Caco-2 (cell line): Measurements from ENCODE around the gene GABRB1. TPM values are rescaled to one million over a fixed set of nuclear protein-coding genes. Genes with fewer than 3 reads are reported as not detected.

ENCODE experiments used
- BruUV-seq: library from RNA; stranded (reverse); fragments of 400-500 nt; replicated peaks from 2 replicates; lab custom pipeline; 2021; lab: Mats Ljungman, UMichigan
- CTCF ChIA-PET: fragments of 300-600 bp; sonication (Branson Sonifier 250); formaldehyde crosslinking; loops from one replicate; lab custom pipeline; 2022; ENCODE audit warnings: antibody characterized with exemption; lab: Charles Lee
- POLR2A ChIA-PET: fragments of 300-600 bp; sonication (Branson Sonifier 250); formaldehyde crosslinking; loops from one replicate; lab custom pipeline; 2022; ENCODE audit warnings: antibody characterized with exemption; lab: Charles Lee
- DNase-seq, 2 experiments: peaks; one replicate each; pipeline versions ENCODE4 v3.0.0 to v3.0.0-alpha.2; 2020 to 2022
- H3K27me3 ChIP-seq: replicated peaks from 2 replicates; pipeline ENCODE4 v1.6.0; 2011; ENCODE audit warnings: low read length; ENCODE audit not compliant: control insufficient read depth, insufficient read depth
- H3K36me3 ChIP-seq: 2 replicates; pipeline ENCODE4 v1.5.1; 2011; ENCODE audit warnings: low read length; ENCODE audit not compliant: control insufficient read depth, insufficient read depth
- H3K4me1 ChIP-seq: fragments of 250-450 bp; sonication (Bioruptor Pico); 2 replicates; pipeline ENCODE4 v1.5.1; 2020; ENCODE audit warnings: mild to moderate bottlenecking
- H3K4me3 ChIP-seq: 2 replicates; pipeline ENCODE4 v1.5.1; 2011; ENCODE audit warnings: low read depth, mild to moderate bottlenecking, control low read depth, low read length
- H3K9me3 ChIP-seq: fragments of 250-450 bp; sonication (Bioruptor Pico); 2 replicates; pipeline ENCODE4 v1.5.1; 2020; ENCODE audit warnings: mild to moderate bottlenecking, moderate library complexity
- H3K27ac Mint-ChIP-seq: one replicate; pipeline ENCODE4 v1.8.0; 2022; ENCODE audit warnings: mixed read lengths; ENCODE audit not compliant: unreplicated experiment
- H3K27me3 Mint-ChIP-seq: one replicate; pipeline ENCODE4 v1.8.0; 2022; ENCODE audit warnings: mixed read lengths; ENCODE audit not compliant: insufficient read depth, unreplicated experiment
- H3K36me3 Mint-ChIP-seq: one replicate; pipeline ENCODE4 v1.8.0; 2022; ENCODE audit warnings: mild to moderate bottlenecking, mixed read lengths; ENCODE audit not compliant: insufficient read depth, unreplicated experiment
- H3K4me1 Mint-ChIP-seq: one replicate; pipeline ENCODE4 v1.8.0; 2022; ENCODE audit warnings: low read depth, mixed read lengths; ENCODE audit not compliant: unreplicated experiment
- H3K4me3 Mint-ChIP-seq: one replicate; pipeline ENCODE4 v1.8.0; 2022; ENCODE audit warnings: mild to moderate bottlenecking, moderate library complexity, mixed read lengths; ENCODE audit not compliant: unreplicated experiment
- H3K9me3 Mint-ChIP-seq: one replicate; pipeline ENCODE4 v1.8.0; 2022; ENCODE audit warnings: mixed read lengths; ENCODE audit not compliant: unreplicated experiment
- intact Hi-C: fragments of 100-400 bp; cut with micrococcal nuclease; formaldehyde crosslinking; loops from one replicate; pipeline ENCODE4 v1.10.0; 2022; ENCODE audit not compliant: unreplicated experiment
- total RNA-seq: library from RNA; stranded (reverse); gene quantifications from 2 replicates; pipeline ENCODE4 v1.2.3, GENCODE V29; 2022
- TF ChIP-seq, protein P1 (sequence below), 2 experiments: fragments of 200-600 bp in 1 of 2; IDR thresholded peaks; 1 replicate in 1 of 2; 2 replicates in 1 of 2; pipeline versions ENCODE4 v1.5.1 to v1.8.0; 2011 to 2022; ENCODE audit warnings: antibody characterized with exemption in 1 of 2, control low read depth in 1 of 2, inconsistent platforms in 1 of 2, low read depth in 1 of 2, low read length in 1 of 2, mild to moderate bottlenecking in 1 of 2, moderate library complexity in 1 of 2; ENCODE audit not compliant: insufficient read depth in 1 of 2, severe bottlenecking in 1 of 2, unreplicated experiment in 1 of 2

Gene GABRB1
- total RNA-seq, 1 experiment from 2014 or later = 10.3 TPM

- no peaks in the 10 kb centered on the region for H3K27me3 ChIP-seq
- H3K4me3 ChIP-seq = no peak overlapping the region
- ChIA-PET POLR2A (no interaction called here), CTCF (no interaction called here)
- no TSS peak for BruUV-seq
- H3K27me3 Mint-ChIP-seq = no peaks in the 10 kb centered on the region
- no peaks in the 10 kb centered on the region for H3K36me3 Mint-ChIP-seq
- no peaks in the 10 kb centered on the region for H3K9me3 ChIP-seq
- H3K36me3 ChIP-seq = no peaks in the 10 kb centered on the region
- H3K9me3 Mint-ChIP-seq = no peaks in the 10 kb centered on the region
- H3K27ac Mint-ChIP-seq = no peak overlapping the region
- TF ChIP-seq, protein P1, sequence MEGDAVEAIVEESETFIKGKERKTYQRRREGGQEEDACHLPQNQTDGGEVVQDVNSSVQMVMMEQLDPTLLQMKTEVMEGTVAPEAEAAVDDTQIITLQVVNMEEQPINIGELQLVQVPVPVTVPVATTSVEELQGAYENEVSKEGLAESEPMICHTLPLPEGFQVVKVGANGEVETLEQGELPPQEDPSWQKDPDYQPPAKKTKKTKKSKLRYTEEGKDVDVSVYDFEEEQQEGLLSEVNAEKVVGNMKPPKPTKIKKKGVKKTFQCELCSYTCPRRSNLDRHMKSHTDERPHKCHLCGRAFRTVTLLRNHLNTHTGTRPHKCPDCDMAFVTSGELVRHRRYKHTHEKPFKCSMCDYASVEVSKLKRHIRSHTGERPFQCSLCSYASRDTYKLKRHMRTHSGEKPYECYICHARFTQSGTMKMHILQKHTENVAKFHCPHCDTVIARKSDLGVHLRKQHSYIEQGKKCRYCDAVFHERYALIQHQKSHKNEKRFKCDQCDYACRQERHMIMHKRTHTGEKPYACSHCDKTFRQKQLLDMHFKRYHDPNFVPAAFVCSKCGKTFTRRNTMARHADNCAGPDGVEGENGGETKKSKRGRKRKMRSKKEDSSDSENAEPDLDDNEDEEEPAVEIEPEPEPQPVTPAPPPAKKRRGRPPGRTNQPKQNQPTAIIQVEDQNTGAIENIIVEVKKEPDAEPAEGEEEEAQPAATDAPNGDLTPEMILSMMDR (IDR thresholded peaks at IDR 0.05; ENCODE audit: insufficient read depth in 1 of 2, low read depth in 1 of 2, low read length in 1 of 2, severe bottlenecking in 1 of 2, unreplicated experiment in 1 of 2) = no peak
- no peak for DNase-seq
- no peak overlapping the region for H3K4me3 Mint-ChIP-seq
- peaks cover 19% of the 10 kb centered on the region for H3K4me1 Mint-ChIP-seq
- H3K4me1 ChIP-seq = peaks cover 19% of the 10 kb centered on the region
- intact Hi-C loops = no loop called here
These were observed 156.2 kb downstream of the GABRB1 start for GRCh38 chr4:47187608-47188007.

- Histone ChIP-seq H3K36me3 (no peaks in the 10 kb centered on the region), H3K4me1 (peaks cover 24% of the 10 kb centered on the region), H3K4me3 (no peak overlapping the region), H3K9me3 (no peaks in the 10 kb centered on the region), H3K27me3 (no peaks in the 10 kb centered on the region)
- Mint-ChIP-seq H3K36me3 (no peaks in the 10 kb centered on the region), H3K4me1 (peaks cover 19% of the 10 kb centered on the region), H3K27me3 (no peaks in the 10 kb centered on the region), H3K4me3 (no peak overlapping the region), H3K27ac (no peak overlapping the region), H3K9me3 (no peaks in the 10 kb centered on the region)
- ChIA-PET POLR2A (no interaction called here), CTCF (no interaction called here)
- no TSS peak for BruUV-seq
- no peak for DNase-seq
- intact Hi-C loops = no loop called here
- TF ChIP-seq, protein P1 (IDR thresholded peaks at IDR 0.05; ENCODE audit: insufficient read depth in 1 of 2, low read depth in 1 of 2, low read length in 1 of 2, severe bottlenecking in 1 of 2, unreplicated experiment in 1 of 2) = no peak
These were observed 161.8 kb downstream of the GABRB1 start for GRCh38 chr4:47193179-47193578.

DNA sequence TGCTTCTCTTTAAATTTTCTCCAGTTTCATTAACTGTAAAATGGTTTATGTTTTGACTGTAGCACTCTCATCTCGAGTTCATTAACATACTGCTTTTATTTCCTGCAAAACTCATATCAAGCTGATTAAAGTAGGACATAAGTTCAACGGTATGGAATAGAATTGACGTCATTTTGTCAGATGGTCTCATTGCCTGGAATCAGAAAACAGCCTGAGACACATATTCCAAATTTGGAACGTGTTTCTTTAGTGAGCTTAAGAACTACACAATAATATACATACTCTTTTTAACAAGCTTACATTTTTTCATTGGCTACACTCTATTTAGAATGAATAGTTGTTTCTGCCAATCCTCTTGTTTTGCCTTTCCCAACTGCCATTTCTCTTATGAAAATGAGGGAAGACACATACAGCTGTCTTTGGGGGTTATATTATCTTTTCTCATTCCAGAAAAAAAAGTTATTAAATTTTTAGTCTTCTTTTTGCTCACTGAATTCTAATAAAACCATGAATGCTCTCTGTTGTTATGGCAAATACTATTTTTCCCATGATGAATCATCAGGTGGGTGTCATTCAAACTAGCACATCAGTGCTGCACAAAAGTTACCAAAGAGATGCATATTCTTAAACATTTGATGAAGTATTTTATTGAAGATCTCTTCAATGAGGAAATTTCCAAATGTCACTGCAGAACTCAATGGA is 162.8 kb downstream of the GABRB1 start:
- no peaks in the 10 kb centered on the region for H3K27me3 ChIP-seq
- no peaks in the 10 kb centered on the region for H3K36me3 ChIP-seq
- Mint-ChIP-seq H3K27me3 (no peaks in the 10 kb centered on the region), H3K36me3 (no peaks in the 10 kb centered on the region), H3K4me1 (peaks cover 12% of the 10 kb centered on the region), H3K9me3 (no peaks in the 10 kb centered on the region), H3K27ac (no peak overlapping the region), H3K4me3 (no peak overlapping the region)
- TF ChIP-seq, protein P1 (IDR thresholded peaks at IDR 0.05; ENCODE audit: insufficient read depth in 1 of 2, low read depth in 1 of 2, low read length in 1 of 2, severe bottlenecking in 1 of 2, unreplicated experiment in 1 of 2) = no peak
- intact Hi-C loops = no loop called here
- POLR2A ChIA-PET = no interaction called here
- no peak for DNase-seq
- H3K9me3 ChIP-seq = no peaks in the 10 kb centered on the region
- CTCF ChIA-PET = no interaction called here
- H3K4me1 ChIP-seq = peaks cover 24% of the 10 kb centered on the region
- no peak overlapping the region for H3K4me3 ChIP-seq
- BruUV-seq = no TSS peak
